ENCODE results near the gene EMC10.

GRCh38 chr19:50479761-50480251 lies 3.5 kb downstream of the EMC10 start:
- TF ChIP-seq EZH2 (IDR thresholded peaks at IDR 0.05): no peak
- TF ChIP-seq POLR2AphosphoS5 (IDR thresholded peaks at IDR 0.05; ENCODE audit: borderline replicate concordance, low read depth, low read length): no peak
- no peak for TF ChIP-seq FOXP2 (optimal IDR thresholded peaks at IDR 0.05; ENCODE audit: control extremely low read depth, extremely low read length, insufficient read depth)
